ENCODE results near the gene KCTD2.

KCTD2 gene

DNA sequence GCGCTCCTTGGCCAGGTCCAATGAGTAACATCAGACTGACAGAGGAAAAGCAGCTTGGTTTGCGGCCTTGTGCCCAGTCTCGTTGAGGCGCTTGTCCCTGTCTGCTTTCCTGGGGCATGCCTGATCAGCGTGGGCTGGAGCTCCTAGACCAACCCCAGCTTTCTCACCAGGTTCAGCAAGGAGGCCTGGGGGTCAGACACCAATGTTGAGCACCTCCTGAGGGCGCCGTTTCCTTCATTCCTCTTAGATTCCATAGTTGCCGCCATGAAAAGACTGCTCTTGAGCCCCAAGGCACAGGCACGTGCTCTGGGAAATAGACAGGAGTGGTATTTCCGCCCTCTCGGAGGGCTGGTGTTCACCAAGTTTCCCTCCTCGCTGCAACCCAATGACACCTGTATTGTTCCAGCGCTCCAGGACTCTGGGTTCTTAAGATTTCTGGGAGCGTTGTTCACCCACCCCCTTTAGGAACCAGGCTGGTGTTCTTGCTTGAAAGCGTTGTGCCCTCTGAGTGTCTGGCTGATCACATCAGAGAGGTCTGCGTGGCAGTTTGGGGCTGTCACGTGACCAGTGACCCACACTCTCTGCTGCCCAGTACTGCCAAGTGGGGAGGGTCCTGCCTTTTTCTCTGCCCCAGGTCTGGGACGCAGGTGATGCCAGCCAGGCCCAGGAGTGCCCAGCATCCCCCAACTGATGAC is 18.0 kb downstream of the KCTD2 start:
- peaks cover 42% of the 10 kb centered on the region; the same call in 1 of the 2 replicates for H3K36me3 ChIP-seq (ENCODE audit: insufficient read depth, low read length)
- TF ChIP-seq EZH2phosphoT487 (IDR thresholded peaks at IDR 0.05; ENCODE audit: borderline replicate concordance) = no peak
- TF ChIP-seq, protein P1, sequence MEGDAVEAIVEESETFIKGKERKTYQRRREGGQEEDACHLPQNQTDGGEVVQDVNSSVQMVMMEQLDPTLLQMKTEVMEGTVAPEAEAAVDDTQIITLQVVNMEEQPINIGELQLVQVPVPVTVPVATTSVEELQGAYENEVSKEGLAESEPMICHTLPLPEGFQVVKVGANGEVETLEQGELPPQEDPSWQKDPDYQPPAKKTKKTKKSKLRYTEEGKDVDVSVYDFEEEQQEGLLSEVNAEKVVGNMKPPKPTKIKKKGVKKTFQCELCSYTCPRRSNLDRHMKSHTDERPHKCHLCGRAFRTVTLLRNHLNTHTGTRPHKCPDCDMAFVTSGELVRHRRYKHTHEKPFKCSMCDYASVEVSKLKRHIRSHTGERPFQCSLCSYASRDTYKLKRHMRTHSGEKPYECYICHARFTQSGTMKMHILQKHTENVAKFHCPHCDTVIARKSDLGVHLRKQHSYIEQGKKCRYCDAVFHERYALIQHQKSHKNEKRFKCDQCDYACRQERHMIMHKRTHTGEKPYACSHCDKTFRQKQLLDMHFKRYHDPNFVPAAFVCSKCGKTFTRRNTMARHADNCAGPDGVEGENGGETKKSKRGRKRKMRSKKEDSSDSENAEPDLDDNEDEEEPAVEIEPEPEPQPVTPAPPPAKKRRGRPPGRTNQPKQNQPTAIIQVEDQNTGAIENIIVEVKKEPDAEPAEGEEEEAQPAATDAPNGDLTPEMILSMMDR (conservative IDR thresholded peaks at IDR 0.05; ENCODE audit: low read length) = no peak

GRCh38 chr17:75065562-75066151 is 18.6 kb downstream of the KCTD2 start:
- no peaks in the 10 kb centered on the region for H3K9me2 ChIP-seq (replicated peaks; ENCODE audit: low read depth, low read length)
- H3K9me3 ChIP-seq (ENCODE audit: insufficient read depth, low read depth, low read length) = no peaks in the 10 kb centered on the region
- no peaks in the 10 kb centered on the region for H4K20me1 ChIP-seq (ENCODE audit: insufficient read depth, low read length, poor library complexity, severe bottlenecking)
- no peak overlapping the region for H3K9ac ChIP-seq (ENCODE audit: low read depth, low read length, poor library complexity, severe bottlenecking)
- H2AFZ ChIP-seq (ENCODE audit: low read length) = no peak overlapping the region
- H3K36me3 ChIP-seq (ENCODE audit: insufficient read depth, low read length) = peaks cover 41% of the 10 kb centered on the region; the same call in 1 of the 2 replicates
- no peaks in the 10 kb centered on the region for H3K79me2 ChIP-seq (ENCODE audit: insufficient read depth, low read length)
- no peak overlapping the region for H3K4me3 ChIP-seq (ENCODE audit: low read length, poor library complexity, severe bottlenecking)
- no peak overlapping the region for H3K4me2 ChIP-seq (ENCODE audit: low read depth, low read length, poor library complexity, severe bottlenecking)
- H3K27me3 ChIP-seq (ENCODE audit: insufficient read depth, low read length, poor library complexity, severe bottlenecking) = no peaks in the 10 kb centered on the region
- TF ChIP-seq, protein P1 (conservative IDR thresholded peaks at IDR 0.05; ENCODE audit: low read length) = no peak
- TF ChIP-seq EZH2phosphoT487 (IDR thresholded peaks at IDR 0.05; ENCODE audit: borderline replicate concordance) = no peak
- peaks cover 9% of the 10 kb centered on the region for H3K4me1 ChIP-seq (ENCODE audit: insufficient read depth, low read length, poor library complexity, severe bottlenecking)
- H3F3A ChIP-seq (ENCODE audit: low read depth) = no peaks in the 10 kb centered on the region

More for the DNA sequence above, 18.0 kb downstream of the KCTD2 start:
- no peaks in the 10 kb centered on the region for H3K9me3 ChIP-seq (ENCODE audit: insufficient read depth, low read depth, low read length)
- H3K4me2 ChIP-seq (ENCODE audit: low read depth, low read length, poor library complexity, severe bottlenecking) = no peak overlapping the region
- peaks cover 9% of the 10 kb centered on the region for H3K4me1 ChIP-seq (ENCODE audit: insufficient read depth, low read length, poor library complexity, severe bottlenecking)
- no peaks in the 10 kb centered on the region for H3F3A ChIP-seq (ENCODE audit: low read depth)
- H3K79me2 ChIP-seq (ENCODE audit: insufficient read depth, low read length) = no peaks in the 10 kb centered on the region
- H3K27me3 ChIP-seq (ENCODE audit: insufficient read depth, low read length, poor library complexity, severe bottlenecking) = no peaks in the 10 kb centered on the region
- no peak overlapping the region for H2AFZ ChIP-seq (ENCODE audit: low read length)
- no peaks in the 10 kb centered on the region for H4K20me1 ChIP-seq (ENCODE audit: insufficient read depth, low read length, poor library complexity, severe bottlenecking)
- H3K4me3 ChIP-seq (ENCODE audit: low read length, poor library complexity, severe bottlenecking) = no peak overlapping the region
- no peak overlapping the region for H3K9ac ChIP-seq (ENCODE audit: low read depth, low read length, poor library complexity, severe bottlenecking)
- no peaks in the 10 kb centered on the region for H3K9me2 ChIP-seq (replicated peaks; ENCODE audit: low read depth, low read length)

DNA sequence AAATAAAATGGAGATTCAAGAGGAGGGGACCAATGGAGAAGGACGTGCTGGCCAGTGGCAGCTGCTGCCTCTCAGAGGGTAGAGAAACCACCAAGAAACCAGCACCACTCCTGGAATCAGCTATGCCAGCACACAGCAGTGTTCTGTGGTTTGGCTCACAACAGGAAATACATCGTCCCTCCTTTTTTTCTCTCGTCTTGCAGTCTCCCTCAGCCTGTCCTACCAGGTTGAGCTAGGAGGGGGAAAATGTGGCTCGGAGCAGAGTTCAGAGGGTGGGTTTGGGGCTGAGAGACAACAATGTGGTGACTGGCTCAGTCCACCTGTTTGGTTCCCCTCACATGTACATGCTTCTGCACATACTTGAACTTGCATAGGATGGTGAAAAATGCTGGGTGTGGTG is 20.8 kb downstream of the KCTD2 start:
- Histone ChIP-seq H3K9ac (ENCODE audit: low read depth, low read length, poor library complexity, severe bottlenecking) (peak overlapping the region; percentile 0), H3K9me3 (ENCODE audit: insufficient read depth, low read depth, low read length) (no peaks in the 10 kb centered on the region), H3K9me2 (replicated peaks; ENCODE audit: low read depth, low read length) (no peaks in the 10 kb centered on the region), H3K4me2 (ENCODE audit: low read depth, low read length, poor library complexity, severe bottlenecking) (peak overlapping the region; percentile 48), H4K20me1 (ENCODE audit: insufficient read depth, low read length, poor library complexity, severe bottlenecking) (no peaks in the 10 kb centered on the region), H2AFZ (ENCODE audit: low read length) (peak overlapping the region; percentile 42; the same call in 1 of the 2 replicates), H3K4me3 (ENCODE audit: low read length, poor library complexity, severe bottlenecking) (peak overlapping the region; percentile 1), H3F3A (ENCODE audit: low read depth) (no peaks in the 10 kb centered on the region), H3K79me2 (ENCODE audit: insufficient read depth, low read length) (no peaks in the 10 kb centered on the region), H3K36me3 (ENCODE audit: insufficient read depth, low read length) (peaks cover 19% of the 10 kb centered on the region; the same call in 1 of the 2 replicates), H3K27me3 (ENCODE audit: insufficient read depth, low read length, poor library complexity, severe bottlenecking) (no peaks in the 10 kb centered on the region), H3K4me1 (ENCODE audit: insufficient read depth, low read length, poor library complexity, severe bottlenecking) (peaks cover 9% of the 10 kb centered on the region)
- no peak for TF ChIP-seq EZH2phosphoT487 (IDR thresholded peaks at IDR 0.05; ENCODE audit: borderline replicate concordance)
- TF ChIP-seq, protein P1 (conservative IDR thresholded peaks at IDR 0.05; ENCODE audit: low read length) = no peak

Measured in Loucy (cell line).